NCI-H345 (cell line): ENCODE data around the gene IL21R.
"Not testable (repeated sequence)": the region's sequence is repeated elsewhere in the genome, so short reads cannot be mapped to it uniquely, and the experiment has no call there.

ENCODE experiments used
- DNase-seq: peaks from one replicate; lab custom pipeline; 2025; lab: John Stamatoyannopoulos, UW

Gene IL21R

GRCh38 chr16:27427538-27427937 is 25.6 kb downstream of the IL21R start:
- no peak for DNase-seq

GRCh38 chr16:27428026-27428785 is 26.2 kb downstream of the IL21R start:
- DNase-seq = no peak

- no peak for DNase-seq
These were observed 27.4 kb downstream of the IL21R start for GRCh38 chr16:27429330-27429871.

- no peak for DNase-seq
These were observed 28.0 kb downstream of the IL21R start for GRCh38 chr16:27429981-27430441.

GRCh38 chr16:27430512-27430911 is 28.5 kb downstream of the IL21R start:
- no peak for DNase-seq

GRCh38 chr16:27430923-27431484 is 29.0 kb downstream of the IL21R start:
- no peak for DNase-seq

- DNase-seq = no peak
These were observed 30.0 kb downstream of the IL21R start for GRCh38 chr16:27431773-27432532.

GRCh38 chr16:27432558-27432957 is 30.6 kb downstream of the IL21R start:
- no peak for DNase-seq

- DNase-seq = not testable (repeated sequence)
These were observed 31.2 kb downstream of the IL21R start for GRCh38 chr16:27433191-27433590.

- DNase-seq = no peak
These were observed 31.7 kb downstream of the IL21R start for GRCh38 chr16:27433636-27434035.

GRCh38 chr16:27434141-27435051 is 32.4 kb downstream of the IL21R start:
- DNase-seq = no peak

- not testable (repeated sequence) for DNase-seq
These were observed 33.2 kb downstream of the IL21R start for GRCh38 chr16:27435146-27435545.

GRCh38 chr16:27436065-27436464 is 34.1 kb downstream of the IL21R start:
- no peak for DNase-seq

- DNase-seq = no peak
These were observed 35.1 kb downstream of the IL21R start for GRCh38 chr16:27436921-27437650.

GRCh38 chr16:27437946-27438345 is 36.0 kb downstream of the IL21R start:
- no peak for DNase-seq

- DNase-seq = no peak
These were observed 37.5 kb downstream of the IL21R start for GRCh38 chr16:27439271-27440018.

GRCh38 chr16:27441276-27441675 is 39.3 kb downstream of the IL21R start:
- no peak for DNase-seq

- DNase-seq = no peak
These were observed 40.0 kb downstream of the IL21R start for GRCh38 chr16:27441998-27442397.

- DNase-seq = no peak
These were observed 42.0 kb downstream of the IL21R start for GRCh38 chr16:27444015-27444414.

- DNase-seq = no peak
These were observed 42.5 kb downstream of the IL21R start for GRCh38 chr16:27444470-27444869.
